Fibroblast of lung (primary cell): ENCODE data around the gene LTN1. TPM values are rescaled to one million over a fixed set of nuclear protein-coding genes. Genes with fewer than 3 reads are reported as not detected.

Experiments
- DNase-seq, 2 donors: peaks; one replicate each; pipeline versions ENCODE4 v3.0.0 to v3.0.0-alpha.2; 2010; ENCODE audit warnings: low read depth in 2 of 2
- H2AFZ ChIP-seq: 2 replicates; pipeline ENCODE4 v1.5.1; 2012; ENCODE audit warnings: low read length, control low read depth, inconsistent platforms
- H3K27ac ChIP-seq: 2 replicates; pipeline ENCODE4 v1.5.1; 2011; ENCODE audit warnings: low read length, control low read depth; ENCODE audit not compliant: insufficient read depth
- H3K27me3 ChIP-seq: 2 replicates; pipeline ENCODE4 v1.5.1; 2011; ENCODE audit warnings: mild to moderate bottlenecking, low read length; ENCODE audit not compliant: control insufficient read depth, insufficient read depth
- H3K36me3 ChIP-seq: 2 replicates; pipeline ENCODE4 v1.5.1; 2011; ENCODE audit warnings: low read length; ENCODE audit not compliant: control insufficient read depth, insufficient read depth
- H3K4me1 ChIP-seq: 2 replicates; pipeline ENCODE4 v1.5.1; 2011; ENCODE audit warnings: low read length; ENCODE audit not compliant: control insufficient read depth, insufficient read depth; ENCODE audit errors: extremely low read depth
- H3K4me2 ChIP-seq: 2 replicates; pipeline ENCODE4 v1.5.1; 2011; ENCODE audit warnings: low read length, control low read depth; ENCODE audit not compliant: insufficient read depth; ENCODE audit errors: extremely low read depth
- H3K4me3 ChIP-seq, 4 experiments: fragments of 200-600 bp in 1 of 4; sonication (generic) in 1 of 4; replicated peaks in 1 of 4; 2 replicates each; pipeline ENCODE4 v1.5.1; 2011 to 2016; ENCODE audit warnings: low read length in 4 of 4, low read depth in 3 of 4, mild to moderate bottlenecking in 3 of 4, control low read depth in 2 of 4, inconsistent platforms in 1 of 4, mixed read lengths in 1 of 4; ENCODE audit not compliant: insufficient read depth in 1 of 4; ENCODE audit errors: control extremely low read depth in 1 of 4
- H3K79me2 ChIP-seq: 2 replicates; pipeline ENCODE4 v1.5.1; 2012; ENCODE audit warnings: mild to moderate bottlenecking, low read length, inconsistent platforms; ENCODE audit not compliant: control insufficient read depth, insufficient read depth
- H3K9ac ChIP-seq: 2 replicates; pipeline ENCODE4 v1.5.1; 2011; ENCODE audit warnings: mild to moderate bottlenecking, low read length, control low read depth; ENCODE audit not compliant: insufficient read depth
- H3K9me3 ChIP-seq: 2 replicates; pipeline ENCODE4 v1.5.1; 2012; ENCODE audit warnings: low read depth, low read length; ENCODE audit not compliant: control insufficient read depth, insufficient read depth
- H4K20me1 ChIP-seq: 2 replicates; pipeline ENCODE4 v1.5.1; 2011; ENCODE audit warnings: low read length; ENCODE audit not compliant: control insufficient read depth, insufficient read depth; ENCODE audit errors: extremely low read depth
- EZH2 ChIP-seq: IDR thresholded peaks from 2 replicates; pipeline ENCODE4 v1.5.1; 2012; ENCODE audit warnings: low read length, control low read depth, mild to moderate bottlenecking; ENCODE audit errors: missing control alignments
- polyA plus RNA-seq, 2 donors: library from polyadenylated mRNA; depleted of rRNA in 1 of 2; stranded (reverse) in 1 of 2; unstranded in 1 of 2; fragments of >200 nt; gene quantifications; 2 replicates each; pipeline ENCODE4 v1.2.1, GENCODE V29; 2011 to 2012; ENCODE audit warnings: missing spikeins in 1 of 2
- total RNA-seq: library from RNA; depleted of rRNA; stranded (reverse); fragments of >200 nt; gene quantifications from 2 replicates; pipeline ENCODE4 v1.2.1, GENCODE V29; 2014
- TF ChIP-seq, protein P1 (sequence below), 2 donors: IDR thresholded peaks in 1 of 2; conservative IDR thresholded peaks in 1 of 2; 1 replicate in 1 of 2; 2 replicates in 1 of 2; pipeline ENCODE4 v1.5.1; 2011 to 2012; ENCODE audit warnings: low read length in 2 of 2, control low read depth in 1 of 2, inconsistent platforms in 1 of 2, low read depth in 1 of 2, mild to moderate bottlenecking in 1 of 2

The LTN1 gene
- total and polyA plus RNA-seq, 2 donors (not counting 1 experiment from before 2014, with no cell fraction given), result 12.6 to 22.3 TPM

DNA sequence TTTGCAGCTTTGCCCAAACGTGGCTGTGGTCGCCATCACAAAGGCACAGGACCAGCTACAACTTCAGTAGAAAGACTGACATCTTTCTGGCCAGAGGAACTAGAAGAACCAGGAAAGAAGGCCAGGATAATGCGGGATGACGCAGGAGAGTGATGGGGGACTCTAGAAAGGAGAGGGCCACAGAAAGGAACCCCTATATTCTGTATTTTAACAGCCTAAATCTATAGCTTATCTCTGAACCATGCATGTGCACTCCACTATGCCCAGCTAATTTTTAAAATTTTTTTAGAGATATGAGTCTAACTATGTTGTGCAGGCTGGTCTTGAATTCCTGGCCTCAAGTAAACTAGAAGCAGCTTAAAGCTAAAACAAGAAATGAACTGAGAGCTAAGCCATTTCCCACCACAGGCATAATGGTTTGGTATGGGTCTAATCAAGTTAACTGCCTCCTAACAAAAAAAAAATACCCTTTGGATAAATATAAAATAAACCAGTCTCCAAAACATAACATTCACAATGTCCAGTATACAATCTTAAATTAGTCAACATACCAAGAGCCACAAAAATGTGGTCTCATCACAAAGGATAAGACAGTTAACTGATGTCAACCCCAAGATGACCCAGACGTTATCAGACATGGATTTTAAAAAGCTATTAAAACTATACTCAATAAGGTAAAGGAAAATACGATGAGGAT is 18.0 kb downstream of the LTN1 start:
- Histone ChIP-seq H3K4me2 (no peak overlapping the region), H3K9ac (no peak overlapping the region)

DNA sequence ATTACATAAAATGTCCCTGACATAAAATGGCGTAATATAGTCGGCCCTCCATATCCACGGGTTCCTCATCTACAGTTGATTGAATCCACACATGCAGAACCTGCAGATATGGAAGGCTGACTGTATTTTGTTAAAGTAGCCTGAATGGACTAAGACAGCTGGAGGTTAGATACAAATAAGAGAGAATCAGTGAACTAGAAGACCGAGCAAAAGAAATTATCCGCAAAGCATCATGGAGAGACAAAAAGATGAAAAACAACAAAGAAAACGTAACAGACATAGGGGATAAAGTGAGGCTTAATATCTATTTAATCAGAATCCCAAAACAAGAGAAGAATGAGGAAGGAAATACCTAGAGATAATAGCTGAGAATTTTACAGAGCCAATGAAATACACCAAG is 20.3 kb downstream of the LTN1 start:
- Histone ChIP-seq H3K4me1 (no peaks in the 10 kb centered on the region), H3K27ac (no peak overlapping the region), H3K9me3 (no peaks in the 10 kb centered on the region), H3K4me3 (no peak overlapping the region), H3K27me3 (no peaks in the 10 kb centered on the region), H3K9ac (no peak overlapping the region), H4K20me1 (no peaks in the 10 kb centered on the region), H3K4me2 (no peak overlapping the region), H3K79me2 (no peaks in the 10 kb centered on the region), H2AFZ (no peak overlapping the region), H3K36me3 (peaks cover 1% of the 10 kb centered on the region)
- no peak for DNase-seq
- no peak for TF ChIP-seq EZH2
- TF ChIP-seq, protein P1, sequence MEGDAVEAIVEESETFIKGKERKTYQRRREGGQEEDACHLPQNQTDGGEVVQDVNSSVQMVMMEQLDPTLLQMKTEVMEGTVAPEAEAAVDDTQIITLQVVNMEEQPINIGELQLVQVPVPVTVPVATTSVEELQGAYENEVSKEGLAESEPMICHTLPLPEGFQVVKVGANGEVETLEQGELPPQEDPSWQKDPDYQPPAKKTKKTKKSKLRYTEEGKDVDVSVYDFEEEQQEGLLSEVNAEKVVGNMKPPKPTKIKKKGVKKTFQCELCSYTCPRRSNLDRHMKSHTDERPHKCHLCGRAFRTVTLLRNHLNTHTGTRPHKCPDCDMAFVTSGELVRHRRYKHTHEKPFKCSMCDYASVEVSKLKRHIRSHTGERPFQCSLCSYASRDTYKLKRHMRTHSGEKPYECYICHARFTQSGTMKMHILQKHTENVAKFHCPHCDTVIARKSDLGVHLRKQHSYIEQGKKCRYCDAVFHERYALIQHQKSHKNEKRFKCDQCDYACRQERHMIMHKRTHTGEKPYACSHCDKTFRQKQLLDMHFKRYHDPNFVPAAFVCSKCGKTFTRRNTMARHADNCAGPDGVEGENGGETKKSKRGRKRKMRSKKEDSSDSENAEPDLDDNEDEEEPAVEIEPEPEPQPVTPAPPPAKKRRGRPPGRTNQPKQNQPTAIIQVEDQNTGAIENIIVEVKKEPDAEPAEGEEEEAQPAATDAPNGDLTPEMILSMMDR (conservative IDR thresholded peaks at IDR 0.05 in 1 of 2, IDR thresholded peaks at IDR 0.05 in 1 of 2; ENCODE audit: low read depth in 1 of 2, low read length in 2 of 2), result no peak

More for the DNA sequence above, 18.0 kb downstream of the LTN1 start:
- TF ChIP-seq EZH2, result no peak
- TF ChIP-seq, protein P1 (conservative IDR thresholded peaks at IDR 0.05 in 1 of 2, IDR thresholded peaks at IDR 0.05 in 1 of 2; ENCODE audit: low read depth in 1 of 2, low read length in 2 of 2), result no peak
- Histone ChIP-seq H3K27me3 (no peaks in the 10 kb centered on the region), H3K4me3 (no peak overlapping the region), H3K36me3 (peaks cover 4% of the 10 kb centered on the region), H3K9me3 (no peaks in the 10 kb centered on the region), H3K4me1 (no peaks in the 10 kb centered on the region), H4K20me1 (no peaks in the 10 kb centered on the region), H3K79me2 (no peaks in the 10 kb centered on the region), H3K27ac (no peak overlapping the region), H2AFZ (no peak overlapping the region)
- no peak for DNase-seq

DNA sequence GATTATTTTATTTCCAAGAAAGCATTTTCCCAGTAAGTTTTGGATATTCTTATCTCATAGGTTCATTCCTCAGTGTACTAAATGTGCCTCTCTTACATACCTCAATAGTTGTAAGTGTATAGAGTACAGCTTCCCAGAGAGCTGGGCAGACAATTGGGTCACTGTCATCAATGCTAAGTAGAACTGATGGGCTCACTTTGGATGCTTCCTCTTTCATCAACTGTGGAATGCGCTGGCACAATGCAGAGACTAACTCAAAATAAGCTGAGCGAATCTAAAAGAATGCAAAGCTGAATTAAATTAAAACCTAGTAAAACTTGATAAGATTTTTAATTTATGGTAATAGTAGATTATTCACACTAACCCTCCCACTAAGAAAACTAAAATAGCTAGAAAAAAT is 21.5 kb downstream of the LTN1 start:
- Histone ChIP-seq H3K9ac (no peak overlapping the region), H2AFZ (no peak overlapping the region), H3K27me3 (no peaks in the 10 kb centered on the region), H3K27ac (no peak overlapping the region), H3K9me3 (no peaks in the 10 kb centered on the region), H3K4me3 (no peak overlapping the region), H3K4me2 (no peak overlapping the region), H4K20me1 (no peaks in the 10 kb centered on the region), H3K36me3 (peaks cover 4% of the 10 kb centered on the region), H3K4me1 (no peaks in the 10 kb centered on the region), H3K79me2 (no peaks in the 10 kb centered on the region)
- no peak for TF ChIP-seq EZH2
- TF ChIP-seq, protein P1 (conservative IDR thresholded peaks at IDR 0.05 in 1 of 2, IDR thresholded peaks at IDR 0.05 in 1 of 2; ENCODE audit: low read depth in 1 of 2, low read length in 2 of 2), result no peak
- DNase-seq, result peak in 1 of 2 donors; percentile 34
